ES-I3 (cell line): ENCODE measurements around the gene G6PC3.

ENCODE experiments used
- H3K36me3 ChIP-seq: 2 replicates; pipeline ENCODE4 v1.6.1; 2013; ENCODE audit warnings: mild to moderate bottlenecking, low read length, control low read depth, moderate library complexity; ENCODE audit not compliant: insufficient read depth
- H3K4me1 ChIP-seq: 2 replicates; pipeline ENCODE4 v1.6.1; 2013; ENCODE audit warnings: mild to moderate bottlenecking, control low read depth, low read length; ENCODE audit not compliant: insufficient read depth
- H3K9ac ChIP-seq: 2 replicates; pipeline ENCODE4 v1.6.1; 2013; ENCODE audit warnings: low read depth, mild to moderate bottlenecking, low read length, moderate library complexity
- H3K9me3 ChIP-seq: 2 replicates; pipeline ENCODE4 v1.6.1; 2013; ENCODE audit warnings: mild to moderate bottlenecking, low read length, moderate library complexity; ENCODE audit not compliant: control insufficient read depth, insufficient read depth

The G6PC3 gene

DNA sequence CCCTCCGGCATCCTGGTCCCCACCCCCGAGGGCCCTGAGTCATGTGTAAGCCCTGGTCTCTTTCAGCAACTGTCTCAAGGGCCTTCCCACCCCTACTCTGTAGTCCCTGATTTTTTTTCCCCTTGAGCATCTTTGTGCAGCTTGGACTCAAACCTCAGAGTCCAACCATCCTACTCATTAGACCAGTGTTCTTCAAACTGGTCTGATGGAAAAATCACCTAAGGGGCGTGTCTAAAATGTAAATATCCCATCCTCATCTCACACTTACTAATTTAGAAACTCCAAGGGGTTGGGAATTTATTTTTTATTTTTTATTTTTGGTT, 624 bp downstream of the G6PC3 start:
- Histone ChIP-seq H3K4me1 (peaks cover 15% of the 10 kb centered on the region), H3K9me3 (no peaks in the 10 kb centered on the region), H3K36me3 (no peaks in the 10 kb centered on the region)

DNA sequence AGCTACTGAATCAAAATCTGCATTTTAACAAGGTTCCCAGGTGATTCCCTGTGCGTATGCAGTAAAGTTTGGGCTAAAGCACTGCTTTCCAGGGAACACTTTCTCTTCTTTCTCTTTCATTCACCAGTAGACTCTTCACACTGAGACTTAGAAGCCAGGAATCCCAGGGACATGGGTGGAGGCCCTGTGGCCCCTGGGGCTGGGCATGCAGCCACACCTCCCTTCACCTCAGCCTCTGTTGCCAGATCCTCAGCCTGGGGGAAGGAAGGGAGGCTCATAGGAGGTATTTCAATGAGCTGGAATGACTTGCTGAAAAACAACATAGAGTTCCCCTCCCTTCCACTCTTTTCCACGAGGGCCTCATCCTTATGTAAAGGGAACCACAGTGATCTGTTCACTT, 1.2 kb downstream of the G6PC3 start:
- Histone ChIP-seq H3K9ac (peak overlapping the region; percentile 59), H3K9me3 (no peaks in the 10 kb centered on the region), H3K4me1 (peaks cover 15% of the 10 kb centered on the region), H3K36me3 (no peaks in the 10 kb centered on the region)

More for the DNA sequence above, 624 bp downstream of the G6PC3 start:
- H3K9ac ChIP-seq: peak overlapping the region; percentile 59

DNA sequence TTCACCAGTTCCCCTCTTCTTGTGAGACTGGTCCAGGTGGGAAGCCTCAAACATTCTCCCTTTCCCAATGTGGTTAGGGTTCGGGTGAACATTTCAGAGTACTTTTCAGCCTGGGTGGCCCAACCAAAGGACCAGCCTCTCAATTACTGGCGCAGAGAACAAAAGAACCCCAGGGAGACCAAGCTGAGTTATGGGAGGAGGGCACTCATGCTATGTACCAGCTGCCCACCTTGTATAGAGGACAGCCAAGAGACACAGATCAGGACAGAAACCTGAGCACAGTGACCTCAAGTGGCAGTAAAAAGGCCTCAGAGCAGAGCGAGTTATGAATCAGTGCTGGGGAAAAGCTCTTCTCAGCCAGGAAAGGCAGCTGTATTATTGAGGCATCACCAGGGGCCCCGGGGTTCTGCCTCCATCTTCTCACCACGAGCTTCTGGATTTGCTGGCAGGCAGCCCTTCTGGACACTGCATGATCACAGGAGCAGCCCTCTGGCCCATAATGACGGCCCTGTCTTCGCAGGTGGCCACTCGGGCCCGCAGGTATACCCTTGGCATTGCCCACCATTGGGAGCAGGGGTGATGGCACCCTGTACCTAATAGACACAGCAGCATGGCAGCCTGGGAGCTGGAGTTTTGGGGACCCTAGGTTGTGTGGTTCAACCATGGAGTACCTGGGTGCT, 3.8 kb downstream of the G6PC3 start:
- peaks cover 7% of the 10 kb centered on the region for H3K4me1 ChIP-seq
- no peak overlapping the region for H3K9ac ChIP-seq
- H3K36me3 ChIP-seq: no peaks in the 10 kb centered on the region; the same call in 1 of the 2 replicates

DNA sequence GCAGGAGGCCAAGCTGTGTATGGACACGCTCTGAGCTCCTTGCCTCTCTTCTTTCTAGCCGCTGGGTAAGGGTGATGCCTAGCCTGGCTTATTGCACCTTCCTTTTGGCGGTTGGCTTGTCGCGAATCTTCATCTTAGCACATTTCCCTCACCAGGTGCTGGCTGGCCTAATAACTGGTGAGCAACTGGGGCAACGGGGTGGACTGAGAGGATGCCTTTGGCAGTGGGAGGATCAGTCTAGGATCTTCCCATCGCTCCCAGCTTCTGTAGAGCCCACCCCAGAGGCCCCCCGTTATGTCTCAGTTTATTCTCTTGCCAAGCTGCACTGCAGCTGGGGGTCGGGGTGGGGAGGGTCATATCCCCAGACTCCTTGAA, 4.4 kb downstream of the G6PC3 start:
- no peaks in the 10 kb centered on the region for H3K9me3 ChIP-seq
- peaks cover 7% of the 10 kb centered on the region for H3K4me1 ChIP-seq
- no peaks in the 10 kb centered on the region; the same call in 1 of the 2 replicates for H3K36me3 ChIP-seq
- no peak overlapping the region for H3K9ac ChIP-seq

More for the DNA sequence above, 3.8 kb downstream of the G6PC3 start:
- no peaks in the 10 kb centered on the region for H3K9me3 ChIP-seq

DNA sequence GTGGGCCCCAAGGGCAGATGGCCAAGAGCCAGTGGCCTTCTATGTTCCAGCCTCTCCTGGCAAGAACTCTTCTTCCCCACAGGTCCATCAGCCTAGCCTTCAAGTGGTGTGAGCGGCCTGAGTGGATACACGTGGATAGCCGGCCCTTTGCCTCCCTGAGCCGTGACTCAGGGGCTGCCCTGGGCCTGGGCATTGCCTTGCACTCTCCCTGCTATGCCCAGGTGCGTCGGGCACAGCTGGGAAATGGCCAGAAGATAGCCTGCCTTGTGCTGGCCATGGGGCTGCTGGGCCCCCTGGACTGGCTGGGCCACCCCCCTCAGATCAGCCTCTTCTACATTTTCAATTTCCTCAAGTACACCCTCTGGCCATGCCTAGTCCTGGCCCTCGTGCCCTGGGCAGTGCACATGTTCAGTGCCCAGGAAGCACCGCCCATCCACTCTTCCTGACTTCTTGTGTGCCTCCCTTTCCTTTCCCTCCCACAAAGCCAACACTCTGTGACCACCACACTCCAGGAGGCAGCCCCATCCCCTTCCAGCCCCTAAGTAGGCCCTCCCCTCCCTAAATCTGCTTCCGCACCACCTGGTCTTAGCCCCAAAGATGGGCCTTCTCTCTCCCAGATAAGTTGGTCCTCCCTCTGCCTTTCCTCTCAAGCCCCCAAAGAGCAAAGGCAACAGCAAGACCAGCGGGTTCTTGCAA, 5.2 kb downstream of the G6PC3 start:
- Histone ChIP-seq H3K9ac (no peak overlapping the region), H3K36me3 (no peaks in the 10 kb centered on the region; the same call in 1 of the 2 replicates), H3K4me1 (peaks cover 7% of the 10 kb centered on the region), H3K9me3 (no peaks in the 10 kb centered on the region)

DNA sequence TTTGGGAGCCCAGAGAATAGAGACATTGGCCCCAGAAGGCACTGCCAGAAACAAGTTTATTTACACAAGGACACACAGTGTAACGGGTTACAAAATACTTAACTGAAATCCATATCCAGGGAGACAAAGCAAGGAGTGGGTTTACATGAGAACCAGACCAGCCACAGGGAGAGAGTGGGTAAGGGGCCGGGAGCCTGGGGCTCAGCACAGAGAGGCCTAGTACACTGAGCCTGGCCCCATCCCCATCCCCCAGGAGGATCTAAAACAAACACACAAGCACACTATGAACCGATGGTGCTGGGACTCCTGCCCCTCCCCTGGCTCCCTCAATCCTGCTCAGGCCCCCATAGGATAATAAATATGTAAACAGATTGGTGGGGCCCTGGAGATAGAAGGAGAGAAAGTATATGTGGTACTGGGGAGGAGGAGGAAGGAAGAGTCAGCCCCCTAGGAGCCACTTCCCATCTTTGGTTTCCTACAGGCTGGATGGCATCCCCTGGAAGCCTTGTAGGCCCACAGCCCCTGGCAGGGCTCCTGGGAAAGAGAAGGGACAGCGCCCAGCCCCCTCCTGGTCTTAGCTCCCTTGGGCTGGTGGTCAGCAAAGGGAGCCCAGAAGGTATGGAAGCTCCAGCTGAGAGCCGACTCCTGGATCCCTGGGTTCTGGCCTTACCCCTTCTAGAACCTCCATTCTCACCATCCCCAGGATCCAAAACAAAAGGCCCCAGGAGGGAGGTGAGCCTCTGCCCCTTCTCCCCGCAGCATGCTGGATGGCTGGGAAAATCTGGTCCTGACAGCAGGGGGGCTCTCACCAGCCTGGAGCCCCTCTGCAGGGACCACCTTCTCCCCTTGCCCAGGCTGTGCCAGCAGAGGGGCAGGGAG, 6.4 kb downstream of the G6PC3 start:
- H3K9me3 ChIP-seq: no peaks in the 10 kb centered on the region
- H3K9ac ChIP-seq: no peak overlapping the region
- peaks cover 4% of the 10 kb centered on the region for H3K4me1 ChIP-seq
- H3K36me3 ChIP-seq: peaks cover 4% of the 10 kb centered on the region

DNA sequence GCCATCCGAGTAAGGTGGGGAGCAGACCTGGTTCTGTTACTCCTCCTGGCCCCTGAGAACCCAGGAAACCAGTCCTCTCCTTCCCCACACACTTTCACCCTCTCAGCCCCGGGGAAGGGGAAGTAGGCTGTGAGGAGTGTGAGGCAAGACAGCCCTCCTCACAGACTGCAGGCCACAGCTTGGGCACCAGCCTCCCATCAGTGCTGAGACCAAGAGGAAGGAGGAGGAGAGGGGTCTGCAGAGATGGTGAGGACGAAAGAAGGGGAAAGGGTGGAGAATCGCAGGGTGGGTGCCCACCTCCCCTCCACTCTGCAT, 7.0 kb downstream of the G6PC3 start:
- Histone ChIP-seq H3K4me1 (peaks cover 5% of the 10 kb centered on the region; the same call in 1 of the 2 replicates), H3K36me3 (peaks cover 8% of the 10 kb centered on the region), H3K9me3 (no peaks in the 10 kb centered on the region), H3K9ac (no peak overlapping the region)

DNA sequence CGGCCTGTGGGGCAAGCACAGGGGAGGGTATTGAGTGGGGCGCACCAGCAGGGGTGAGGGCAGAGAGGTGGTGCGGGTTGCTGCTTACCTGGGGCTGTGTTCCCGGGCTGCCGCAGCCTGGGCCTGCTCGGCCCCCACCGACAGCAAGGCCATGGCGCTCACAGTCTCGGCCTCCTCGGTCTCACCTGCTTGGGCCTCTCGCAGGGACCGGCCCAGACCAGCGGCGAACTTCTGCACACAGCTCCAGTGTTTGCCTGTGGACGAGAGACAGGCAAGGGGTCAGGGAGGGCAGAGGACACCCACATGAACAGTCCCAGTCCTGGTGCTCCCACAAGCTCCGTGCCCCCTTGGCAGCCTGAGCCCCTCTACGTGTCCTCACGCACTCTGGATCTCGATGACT, 7.9 kb downstream of the G6PC3 start:
- H3K9ac ChIP-seq: no peak overlapping the region
- no peaks in the 10 kb centered on the region for H3K9me3 ChIP-seq
- H3K4me1 ChIP-seq: peaks cover 7% of the 10 kb centered on the region; the same call in 1 of the 2 replicates
- peaks cover 8% of the 10 kb centered on the region for H3K36me3 ChIP-seq

DNA sequence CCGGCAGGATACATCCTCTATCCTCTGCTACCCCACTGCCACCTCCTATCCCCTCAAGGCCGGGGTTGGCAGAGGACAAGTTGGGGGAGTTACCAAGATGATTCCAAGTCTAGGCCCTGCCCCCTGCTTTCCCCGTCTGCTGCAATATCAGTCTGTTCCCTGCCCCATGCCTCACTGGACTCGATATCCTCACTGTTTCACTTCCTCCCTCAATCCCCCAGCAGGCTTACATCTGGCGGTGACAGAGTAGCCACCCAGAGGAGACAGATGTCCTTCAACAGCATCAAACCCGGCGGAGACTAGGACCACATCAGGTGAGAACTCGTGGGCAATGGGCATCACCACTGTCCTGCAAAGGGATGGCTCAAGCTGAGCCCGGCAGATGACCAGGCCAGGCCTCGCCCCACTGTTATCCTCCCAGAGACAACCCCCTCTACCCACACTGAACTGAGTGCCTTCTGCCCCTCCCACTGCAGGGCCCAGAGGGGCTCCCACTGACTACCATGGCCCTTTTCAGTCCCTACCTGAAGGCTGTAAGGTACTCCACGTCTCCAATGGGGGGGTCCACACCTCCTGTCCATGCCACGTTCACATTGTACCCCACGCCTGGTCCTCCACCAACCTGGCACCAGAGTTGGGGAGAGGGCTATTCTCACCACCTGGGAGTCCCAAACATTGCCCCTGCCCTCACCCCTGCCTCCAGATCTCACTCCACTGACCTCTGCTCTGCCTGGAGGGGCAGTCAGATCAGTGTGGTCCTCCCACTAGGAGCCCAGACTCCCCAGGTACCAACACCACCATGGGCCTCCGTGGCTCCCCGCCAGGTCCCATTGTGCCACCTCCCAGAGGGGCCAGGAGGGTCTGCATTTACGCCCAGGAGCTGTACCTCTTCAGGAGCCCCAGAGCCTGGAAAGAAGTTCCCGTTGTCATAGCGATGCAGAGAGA, 9.6 kb downstream of the G6PC3 start:
- H3K9ac ChIP-seq: no peak overlapping the region
- H3K9me3 ChIP-seq: no peaks in the 10 kb centered on the region
- peaks cover 21% of the 10 kb centered on the region; the same call in 1 of the 2 replicates for H3K4me1 ChIP-seq
- peaks cover 8% of the 10 kb centered on the region for H3K36me3 ChIP-seq

DNA sequence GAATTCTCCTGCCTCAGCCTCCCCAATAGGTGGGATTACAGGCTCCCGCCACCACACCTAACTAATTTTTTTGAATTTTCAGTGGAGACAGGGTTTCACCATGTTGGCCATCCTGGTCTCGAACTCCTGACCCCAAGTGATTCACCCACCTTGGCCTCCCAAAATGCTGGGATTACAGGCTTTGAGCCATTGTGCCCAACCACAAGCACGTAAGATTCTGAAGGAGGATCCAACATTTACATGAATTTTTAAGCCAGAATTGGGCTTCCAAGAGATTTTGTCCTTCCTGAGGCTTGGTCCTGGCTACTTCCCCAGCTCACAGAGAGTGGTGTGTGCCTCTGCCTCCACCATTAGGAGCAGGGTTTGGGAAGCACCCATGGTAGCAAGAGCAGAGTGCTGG, 11.1 kb downstream of the G6PC3 start:
- Histone ChIP-seq H3K9ac (no peak overlapping the region), H3K36me3 (peaks cover 8% of the 10 kb centered on the region), H3K4me1 (peaks cover 32% of the 10 kb centered on the region), H3K9me3 (no peaks in the 10 kb centered on the region)

DNA sequence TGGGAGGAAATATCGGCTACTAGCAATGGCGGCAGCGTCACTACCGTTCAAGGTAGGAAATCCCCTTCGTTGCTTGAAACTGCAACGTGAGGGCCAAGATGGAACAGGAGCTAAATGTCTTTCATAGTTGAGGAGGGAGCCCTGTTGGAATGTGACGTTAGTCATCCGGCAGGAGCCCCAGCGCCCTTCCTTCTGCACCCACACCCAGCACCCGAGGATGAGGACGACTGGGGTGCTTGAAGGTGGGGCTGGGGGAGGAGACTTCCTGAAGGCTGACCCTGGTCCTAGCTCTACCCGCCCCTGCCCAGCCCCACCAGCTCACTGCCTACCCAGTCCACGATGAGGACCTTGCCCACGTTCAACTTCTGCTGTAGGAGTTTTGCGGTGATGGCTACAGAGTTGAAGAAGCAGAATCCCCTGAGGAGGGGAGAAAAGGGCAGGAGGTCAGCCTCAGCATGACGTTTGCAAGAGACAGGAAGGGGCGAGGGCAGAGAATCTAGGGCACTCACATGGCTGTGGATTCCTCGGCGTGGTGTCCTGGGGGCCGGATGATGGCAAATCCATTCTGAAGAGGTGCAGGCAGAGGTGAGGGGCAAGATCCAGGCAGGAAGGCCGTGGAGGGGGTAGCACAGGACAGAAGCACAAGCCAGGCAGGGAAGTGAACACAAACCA, 11.9 kb downstream of the G6PC3 start:
- no peaks in the 10 kb centered on the region for H3K9me3 ChIP-seq
- peaks cover 32% of the 10 kb centered on the region for H3K4me1 ChIP-seq
- peaks cover 8% of the 10 kb centered on the region for H3K36me3 ChIP-seq
- no peak overlapping the region for H3K9ac ChIP-seq

DNA sequence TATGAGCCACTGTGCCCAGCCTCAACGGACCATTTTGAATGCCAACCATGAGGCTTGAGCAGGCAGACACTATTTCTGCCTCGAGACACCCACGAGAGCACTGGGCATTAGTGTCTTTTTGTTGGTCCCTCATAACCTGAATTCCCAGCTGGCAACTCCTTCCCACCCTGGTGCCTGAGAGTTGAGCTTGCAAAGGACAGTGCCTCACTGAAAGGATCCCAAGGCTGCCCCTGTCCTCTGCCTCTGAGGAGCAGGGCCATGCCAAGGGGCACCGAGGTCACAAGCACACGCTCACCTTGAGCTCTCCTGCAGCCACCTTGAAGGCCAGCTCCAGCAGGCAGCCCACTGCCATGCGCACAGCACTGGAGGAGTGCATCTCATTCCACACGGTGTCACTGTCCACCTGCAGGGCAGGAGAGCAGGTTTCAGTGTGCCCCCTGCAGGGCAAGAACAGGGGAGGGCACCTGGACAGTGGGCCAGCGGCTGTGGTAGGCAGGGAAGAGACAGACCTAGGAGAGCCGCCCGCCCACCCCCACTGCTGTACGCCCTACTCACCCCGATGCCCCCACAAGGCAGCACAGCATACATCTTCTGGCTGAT, 12.8 kb downstream of the G6PC3 start:
- H3K9ac ChIP-seq: no peak overlapping the region
- peaks cover 8% of the 10 kb centered on the region for H3K36me3 ChIP-seq
- no peaks in the 10 kb centered on the region for H3K9me3 ChIP-seq
- H3K4me1 ChIP-seq: peaks cover 42% of the 10 kb centered on the region

DNA sequence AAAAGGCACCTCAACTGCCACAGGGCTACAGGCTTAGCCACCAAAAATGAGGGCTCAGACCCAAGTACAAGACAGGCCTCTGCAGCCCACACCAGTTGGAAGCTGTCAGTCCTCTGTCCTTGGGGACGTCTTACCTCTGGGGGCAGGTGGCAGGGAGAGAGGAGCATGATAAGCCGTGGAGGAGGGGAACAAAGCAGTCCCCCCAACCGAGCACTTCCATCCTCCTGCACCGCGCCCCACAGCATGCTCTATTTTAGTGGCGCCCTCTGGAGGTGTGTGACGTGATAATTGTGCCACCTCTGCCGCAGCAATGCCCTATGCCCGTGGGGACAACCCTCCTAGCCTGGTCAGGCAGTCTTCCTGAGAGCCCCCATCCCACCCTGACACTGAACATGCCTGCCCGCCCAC, 13.6 kb downstream of the G6PC3 start:
- peaks cover 48% of the 10 kb centered on the region for H3K4me1 ChIP-seq
- H3K36me3 ChIP-seq: peaks cover 8% of the 10 kb centered on the region
- no peak overlapping the region for H3K9ac ChIP-seq
- H3K9me3 ChIP-seq: no peaks in the 10 kb centered on the region
